ENCODE results near the gene DGKG. TPM values are rescaled to one million over a fixed set of nuclear protein-coding genes. Genes with fewer than 3 reads are reported as not detected.

Gene DGKG
- total RNA-seq, 1 donor = 2.5 TPM

DNA sequence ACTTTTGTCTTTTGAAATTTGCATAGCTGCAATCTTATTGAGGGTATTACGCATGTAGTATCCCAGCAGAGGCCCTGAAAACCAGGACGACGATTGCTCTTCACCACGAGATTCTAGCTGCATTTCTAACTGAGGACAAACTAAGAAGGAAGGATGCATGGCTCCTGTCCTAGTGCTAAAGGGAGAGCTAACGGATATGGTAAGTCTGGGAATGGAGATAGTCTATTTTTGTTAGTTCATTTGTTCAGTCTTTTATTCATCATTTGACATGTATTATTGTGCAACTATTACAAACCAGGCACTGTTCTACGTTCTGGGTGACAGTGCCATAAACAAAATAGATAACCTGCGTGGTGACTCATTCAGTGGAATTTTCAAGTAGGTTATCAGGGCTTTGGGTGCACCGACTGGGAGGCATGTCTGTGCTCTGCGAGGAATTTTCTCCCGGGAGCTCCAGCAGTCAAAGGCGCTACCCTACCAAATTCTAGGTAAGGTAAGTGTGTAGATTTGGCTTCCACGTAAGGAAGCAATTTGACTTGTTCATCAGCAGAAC, 201.3 kb downstream of the DGKG start:
- H3K4me1 ChIP-seq (ENCODE audit: insufficient read depth, low read length) = no peaks in the 10 kb centered on the region
- H3K4me3 ChIP-seq (ENCODE audit: insufficient read depth, low read length) = no peak overlapping the region
- no peaks in the 10 kb centered on the region for H3K36me3 ChIP-seq (ENCODE audit: insufficient read depth, low read length)
- no peaks in the 10 kb centered on the region for H3K79me2 ChIP-seq (ENCODE audit: insufficient read depth, low read length)
- no peaks in the 10 kb centered on the region for H4K20me1 ChIP-seq (ENCODE audit: insufficient read depth, low read length)
- no peaks in the 10 kb centered on the region for H3K27me3 ChIP-seq (ENCODE audit: insufficient read depth, low read length)
- no peak for DNase-seq (ENCODE audit: insufficient read length, low spot score, missing footprints)
- no peak overlapping the region for H2AFZ ChIP-seq (ENCODE audit: low read length)
- no peaks in the 10 kb centered on the region for H3K9me3 ChIP-seq (ENCODE audit: low read depth, low read length)
- no peak overlapping the region for H3K27ac ChIP-seq (ENCODE audit: low read depth, low read length)
- H3K4me2 ChIP-seq (ENCODE audit: insufficient read depth, low read length) = no peak overlapping the region
- TF ChIP-seq, protein P1, sequence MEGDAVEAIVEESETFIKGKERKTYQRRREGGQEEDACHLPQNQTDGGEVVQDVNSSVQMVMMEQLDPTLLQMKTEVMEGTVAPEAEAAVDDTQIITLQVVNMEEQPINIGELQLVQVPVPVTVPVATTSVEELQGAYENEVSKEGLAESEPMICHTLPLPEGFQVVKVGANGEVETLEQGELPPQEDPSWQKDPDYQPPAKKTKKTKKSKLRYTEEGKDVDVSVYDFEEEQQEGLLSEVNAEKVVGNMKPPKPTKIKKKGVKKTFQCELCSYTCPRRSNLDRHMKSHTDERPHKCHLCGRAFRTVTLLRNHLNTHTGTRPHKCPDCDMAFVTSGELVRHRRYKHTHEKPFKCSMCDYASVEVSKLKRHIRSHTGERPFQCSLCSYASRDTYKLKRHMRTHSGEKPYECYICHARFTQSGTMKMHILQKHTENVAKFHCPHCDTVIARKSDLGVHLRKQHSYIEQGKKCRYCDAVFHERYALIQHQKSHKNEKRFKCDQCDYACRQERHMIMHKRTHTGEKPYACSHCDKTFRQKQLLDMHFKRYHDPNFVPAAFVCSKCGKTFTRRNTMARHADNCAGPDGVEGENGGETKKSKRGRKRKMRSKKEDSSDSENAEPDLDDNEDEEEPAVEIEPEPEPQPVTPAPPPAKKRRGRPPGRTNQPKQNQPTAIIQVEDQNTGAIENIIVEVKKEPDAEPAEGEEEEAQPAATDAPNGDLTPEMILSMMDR (IDR thresholded peaks at IDR 0.05; ENCODE audit: extremely low read depth, low read depth, low read length) = no peak

DNA sequence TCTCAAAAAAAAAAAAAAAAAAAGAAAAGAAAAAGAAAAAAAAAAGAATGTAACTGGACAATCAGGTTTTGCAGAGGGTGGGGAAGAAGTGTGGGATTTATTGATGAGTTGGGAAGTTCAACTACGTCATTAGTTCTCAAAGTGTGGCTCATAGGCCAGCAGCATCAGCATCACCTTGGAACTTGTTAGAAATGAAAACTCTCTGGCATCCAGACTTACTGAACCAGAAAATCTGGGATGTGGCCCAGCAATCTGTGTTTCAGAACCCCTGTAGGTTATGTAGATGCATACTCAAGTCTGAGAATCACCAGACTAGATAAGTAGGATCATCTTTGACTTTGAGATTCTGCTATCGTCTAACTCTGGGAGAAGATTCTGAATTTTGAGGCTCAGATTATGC, 207.4 kb downstream of the DGKG start:
- Histone ChIP-seq H3K4me2 (ENCODE audit: insufficient read depth, low read length) (no peak overlapping the region), H3K9me3 (ENCODE audit: low read depth, low read length) (no peaks in the 10 kb centered on the region), H3K36me3 (ENCODE audit: insufficient read depth, low read length) (no peaks in the 10 kb centered on the region), H3K79me2 (ENCODE audit: insufficient read depth, low read length) (no peaks in the 10 kb centered on the region), H2AFZ (ENCODE audit: low read length) (no peak overlapping the region), H3K27ac (ENCODE audit: low read depth, low read length) (no peak overlapping the region), H3K27me3 (ENCODE audit: insufficient read depth, low read length) (no peaks in the 10 kb centered on the region), H3K4me1 (ENCODE audit: insufficient read depth, low read length) (no peaks in the 10 kb centered on the region), H4K20me1 (ENCODE audit: insufficient read depth, low read length) (no peaks in the 10 kb centered on the region), H3K4me3 (ENCODE audit: insufficient read depth, low read length) (no peak overlapping the region)
- TF ChIP-seq, protein P1 (IDR thresholded peaks at IDR 0.05; ENCODE audit: extremely low read depth, low read depth, low read length) = no peak
- DNase-seq (ENCODE audit: insufficient read length, low spot score, missing footprints) = no peak

DNA sequence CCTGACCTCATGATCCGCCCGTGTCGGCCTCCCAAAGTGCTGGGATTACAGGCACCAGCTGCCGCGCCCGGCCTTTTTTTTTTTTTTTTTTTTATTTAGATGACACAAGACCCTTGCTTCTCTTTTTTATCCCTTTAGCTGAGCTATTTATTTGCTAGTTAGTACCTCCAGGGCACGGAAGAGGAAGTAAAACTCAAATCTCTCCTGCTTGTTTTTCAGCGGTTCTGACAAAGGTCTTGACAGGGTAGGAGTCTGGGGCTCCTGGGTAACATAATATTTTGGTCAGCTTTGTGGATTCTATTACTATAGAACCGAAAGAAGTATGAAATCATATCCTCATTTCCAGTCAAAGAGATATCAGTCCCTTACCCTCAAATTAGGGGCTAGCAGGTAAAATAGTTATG, 209.1 kb downstream of the DGKG start:
- no peaks in the 10 kb centered on the region for H3K4me1 ChIP-seq (ENCODE audit: insufficient read depth, low read length)
- H3K4me3 ChIP-seq (ENCODE audit: insufficient read depth, low read length) = no peak overlapping the region
- DNase-seq (ENCODE audit: insufficient read length, low spot score, missing footprints) = no peak
- no peaks in the 10 kb centered on the region for H3K79me2 ChIP-seq (ENCODE audit: insufficient read depth, low read length)
- no peak overlapping the region for H3K27ac ChIP-seq (ENCODE audit: low read depth, low read length)
- TF ChIP-seq, protein P1 (IDR thresholded peaks at IDR 0.05; ENCODE audit: extremely low read depth, low read depth, low read length) = no peak
- no peaks in the 10 kb centered on the region for H3K27me3 ChIP-seq (ENCODE audit: insufficient read depth, low read length)
- no peaks in the 10 kb centered on the region for H3K36me3 ChIP-seq (ENCODE audit: insufficient read depth, low read length)
- H3K4me2 ChIP-seq (ENCODE audit: insufficient read depth, low read length) = no peak overlapping the region
- H2AFZ ChIP-seq (ENCODE audit: low read length) = no peak overlapping the region
- H4K20me1 ChIP-seq (ENCODE audit: insufficient read depth, low read length) = no peaks in the 10 kb centered on the region
- no peaks in the 10 kb centered on the region for H3K9me3 ChIP-seq (ENCODE audit: low read depth, low read length)

DNA sequence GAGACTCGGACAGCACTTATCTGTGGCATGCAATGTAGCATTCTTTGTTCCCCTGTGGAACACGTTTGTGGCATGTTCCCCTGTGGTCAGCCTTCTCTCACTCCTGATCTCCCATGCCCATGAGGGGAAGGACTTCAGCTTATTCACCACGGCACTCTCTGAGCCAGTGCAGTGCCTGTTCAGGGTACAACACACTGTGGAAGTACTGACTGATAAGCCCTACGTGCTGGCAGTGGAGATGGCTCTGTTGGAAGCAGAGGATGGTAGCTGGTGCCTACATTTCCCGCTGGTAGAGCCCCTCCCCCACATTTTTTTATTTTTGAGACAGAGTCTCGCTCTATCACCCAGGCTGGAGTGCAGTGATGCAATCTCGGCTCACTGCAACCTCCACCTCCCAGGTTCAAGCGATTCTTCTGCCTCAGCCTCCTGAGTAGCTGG, 209.7 kb downstream of the DGKG start:
- H3K79me2 ChIP-seq (ENCODE audit: insufficient read depth, low read length) = no peaks in the 10 kb centered on the region
- no peaks in the 10 kb centered on the region for H3K9me3 ChIP-seq (ENCODE audit: low read depth, low read length)
- DNase-seq (ENCODE audit: insufficient read length, low spot score, missing footprints) = no peak
- H2AFZ ChIP-seq (ENCODE audit: low read length) = no peak overlapping the region
- TF ChIP-seq, protein P1 (IDR thresholded peaks at IDR 0.05; ENCODE audit: extremely low read depth, low read depth, low read length) = no peak
- no peak overlapping the region for H3K4me2 ChIP-seq (ENCODE audit: insufficient read depth, low read length)
- no peaks in the 10 kb centered on the region for H3K4me1 ChIP-seq (ENCODE audit: insufficient read depth, low read length)
- H3K36me3 ChIP-seq (ENCODE audit: insufficient read depth, low read length) = no peaks in the 10 kb centered on the region
- no peak overlapping the region for H3K27ac ChIP-seq (ENCODE audit: low read depth, low read length)
- H3K4me3 ChIP-seq (ENCODE audit: insufficient read depth, low read length) = no peak overlapping the region
- H3K27me3 ChIP-seq (ENCODE audit: insufficient read depth, low read length) = no peaks in the 10 kb centered on the region
- no peaks in the 10 kb centered on the region for H4K20me1 ChIP-seq (ENCODE audit: insufficient read depth, low read length)

Measured in osteoblast (primary cell).